Cardiac fibroblast (primary cell): ENCODE data around the gene CSH1.
"Not testable (repeated sequence)": the region's sequence is repeated elsewhere in the genome, so short reads cannot be mapped to it uniquely, and the experiment has no call there.

Experiments used
- DNase-seq, 2 donors: peaks; one replicate each; pipeline versions ENCODE4 v3.0.0 to v3.0.0-alpha.2; 2010; ENCODE audit warnings: low read depth in 2 of 2
- H3K4me3 ChIP-seq, 2 donors: replicated peaks in 1 of 2; 1 replicate in 1 of 2; 2 replicates in 1 of 2; pipeline ENCODE4 v1.5.1; 2011; ENCODE audit warnings: low read depth in 2 of 2, low read length in 2 of 2, mild to moderate bottlenecking in 2 of 2, moderate library complexity in 1 of 2
- TF ChIP-seq, protein P1 (sequence below): IDR thresholded peaks from one replicate; pipeline ENCODE4 v1.5.1; 2011; ENCODE audit warnings: low read depth, mild to moderate bottlenecking, low read length, inconsistent platforms

Gene CSH1

DNA sequence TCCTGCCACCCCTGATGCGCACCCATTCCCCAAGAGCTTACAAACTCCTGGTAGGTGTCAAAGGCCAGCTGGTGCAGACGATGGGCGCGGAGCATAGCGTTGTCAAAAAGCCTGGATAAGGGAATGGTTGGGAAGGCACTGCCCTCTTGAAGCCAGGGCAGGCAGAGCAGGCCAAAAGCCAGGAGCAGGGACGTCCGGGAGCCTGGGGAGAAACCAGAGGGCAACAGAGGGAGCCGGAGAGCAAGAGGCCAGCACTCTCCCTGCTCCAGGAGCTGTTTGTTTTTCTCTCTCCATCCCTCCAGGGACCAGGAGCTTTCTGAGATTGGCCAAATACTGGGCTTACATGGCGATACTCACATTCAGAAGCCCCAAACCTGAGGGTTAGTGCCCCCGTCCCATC, 21.9 kb upstream of the CSH1 start:
- DNase-seq: peak in 1 of 2 donors; percentile 13
- TF ChIP-seq, protein P1, sequence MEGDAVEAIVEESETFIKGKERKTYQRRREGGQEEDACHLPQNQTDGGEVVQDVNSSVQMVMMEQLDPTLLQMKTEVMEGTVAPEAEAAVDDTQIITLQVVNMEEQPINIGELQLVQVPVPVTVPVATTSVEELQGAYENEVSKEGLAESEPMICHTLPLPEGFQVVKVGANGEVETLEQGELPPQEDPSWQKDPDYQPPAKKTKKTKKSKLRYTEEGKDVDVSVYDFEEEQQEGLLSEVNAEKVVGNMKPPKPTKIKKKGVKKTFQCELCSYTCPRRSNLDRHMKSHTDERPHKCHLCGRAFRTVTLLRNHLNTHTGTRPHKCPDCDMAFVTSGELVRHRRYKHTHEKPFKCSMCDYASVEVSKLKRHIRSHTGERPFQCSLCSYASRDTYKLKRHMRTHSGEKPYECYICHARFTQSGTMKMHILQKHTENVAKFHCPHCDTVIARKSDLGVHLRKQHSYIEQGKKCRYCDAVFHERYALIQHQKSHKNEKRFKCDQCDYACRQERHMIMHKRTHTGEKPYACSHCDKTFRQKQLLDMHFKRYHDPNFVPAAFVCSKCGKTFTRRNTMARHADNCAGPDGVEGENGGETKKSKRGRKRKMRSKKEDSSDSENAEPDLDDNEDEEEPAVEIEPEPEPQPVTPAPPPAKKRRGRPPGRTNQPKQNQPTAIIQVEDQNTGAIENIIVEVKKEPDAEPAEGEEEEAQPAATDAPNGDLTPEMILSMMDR: peak; percentile 6
- no peak overlapping the region for H3K4me3 ChIP-seq

DNA sequence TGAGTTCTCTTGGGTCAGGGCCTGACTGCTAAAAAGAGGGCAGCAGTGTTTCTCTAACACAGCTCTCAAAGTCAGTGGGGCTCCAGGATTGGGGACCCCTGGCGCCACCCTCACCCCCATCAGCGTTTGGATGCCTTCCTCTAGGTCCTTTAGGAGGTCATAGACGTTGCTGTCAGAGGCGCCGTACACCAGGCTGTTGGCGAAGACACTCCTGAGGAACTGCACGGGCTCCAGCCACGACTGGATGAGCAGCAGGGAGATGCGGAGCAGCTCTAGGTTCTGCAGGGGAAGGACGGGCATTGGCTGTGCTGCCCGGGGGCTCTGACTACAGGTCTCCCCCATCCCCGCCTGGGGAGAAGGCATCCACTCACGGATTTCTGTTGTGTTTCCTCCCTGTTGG, 21.3 kb upstream of the CSH1 start:
- TF ChIP-seq, protein P1: no peak
- no peak overlapping the region for H3K4me3 ChIP-seq
- no peak for DNase-seq

DNA sequence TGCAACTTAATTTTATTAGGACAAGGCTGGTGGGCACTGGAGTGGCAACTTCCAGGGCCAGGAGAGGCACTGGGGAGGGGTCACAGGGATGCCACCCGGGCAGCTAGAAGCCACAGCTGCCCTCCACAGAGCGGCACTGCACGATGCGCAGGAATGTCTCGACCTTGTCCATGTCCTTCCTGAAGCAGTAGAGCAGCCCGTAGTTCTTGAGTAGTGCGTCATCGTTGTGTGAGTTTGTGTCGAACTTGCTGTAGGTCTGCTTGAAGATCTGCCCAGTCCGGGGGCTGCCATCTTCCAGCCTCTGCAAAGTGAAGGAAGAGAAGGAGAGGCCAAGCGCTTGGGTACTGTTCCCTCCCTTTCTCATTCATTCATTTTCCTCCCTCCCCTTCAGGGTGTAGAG, 20.8 kb upstream of the CSH1 start:
- H3K4me3 ChIP-seq, DNase-seq: not testable (repeated sequence)

DNA sequence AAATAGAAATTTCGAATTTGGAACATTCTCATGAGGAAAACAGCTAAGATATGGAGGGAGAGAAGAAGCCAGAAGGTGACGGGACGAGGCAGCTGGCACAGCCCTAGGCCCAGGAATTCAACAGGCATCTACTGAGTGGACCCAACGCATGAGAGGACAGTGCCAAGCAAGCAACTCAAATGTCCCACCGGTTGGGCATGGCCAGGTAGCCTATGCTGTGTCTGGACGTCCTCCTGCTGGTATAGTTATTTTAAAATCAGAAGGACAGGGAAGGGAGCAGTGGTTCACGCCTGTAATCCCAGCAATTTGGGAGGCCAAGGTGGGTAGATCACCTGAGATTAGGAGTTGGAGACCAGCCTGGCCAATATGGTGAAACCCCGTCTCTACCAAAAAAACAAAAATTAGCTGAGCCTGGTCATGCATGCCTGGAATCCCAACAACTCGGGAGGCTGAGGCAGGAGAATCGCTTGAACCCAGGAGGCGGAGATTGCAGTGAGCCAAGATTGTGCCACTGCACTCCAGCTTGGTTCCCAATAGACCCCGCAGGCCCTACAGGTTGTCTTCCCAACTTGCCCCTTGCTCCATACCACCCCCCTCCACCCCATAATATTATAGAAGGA, 20.3 kb upstream of the CSH1 start:
- TF ChIP-seq, protein P1: no peak
- DNase-seq: no peak

DNA sequence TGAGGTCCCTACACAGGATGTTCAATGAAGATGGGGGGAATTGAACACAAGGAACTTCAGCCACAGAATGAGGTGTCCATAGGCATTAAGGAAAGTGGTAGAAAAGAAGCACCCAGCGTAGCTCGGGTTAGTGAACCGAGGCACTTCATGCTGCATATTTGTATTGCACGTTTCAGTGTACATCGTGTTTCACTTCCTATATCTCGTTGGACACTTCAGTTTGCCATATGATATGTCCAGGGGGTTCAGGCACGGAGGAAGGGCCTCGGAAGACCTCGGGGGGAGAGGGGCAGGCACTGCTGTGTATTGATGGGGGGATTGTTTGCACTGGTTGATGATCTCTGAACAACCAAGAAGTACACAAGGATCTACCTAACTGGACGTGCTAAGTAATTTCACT, 19.4 kb upstream of the CSH1 start:
- not testable (repeated sequence) for H3K4me3 ChIP-seq, DNase-seq

More for the DNA sequence above, 20.3 kb upstream of the CSH1 start:
- H3K4me3 ChIP-seq: no peak overlapping the region

DNA sequence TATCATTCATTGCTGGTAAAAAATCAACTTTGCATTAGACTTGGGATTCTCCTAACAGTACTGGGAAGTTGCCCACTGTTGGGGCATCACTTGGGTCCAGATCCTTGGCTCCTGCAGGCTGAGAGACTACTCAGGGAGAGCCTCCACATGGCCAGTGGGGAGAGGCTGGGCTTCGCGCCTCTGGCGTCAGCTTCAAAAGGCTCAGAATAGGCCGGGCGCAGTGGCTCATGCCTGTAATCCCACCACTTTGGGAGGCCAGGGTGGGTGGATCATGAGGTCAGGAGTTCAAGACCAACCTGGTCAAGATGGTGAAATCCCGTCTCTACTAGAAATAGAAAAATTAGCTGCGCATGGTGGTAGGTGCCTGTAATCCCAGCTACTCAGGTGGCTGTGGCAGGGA, 18.1 kb upstream of the CSH1 start:
- no peak overlapping the region for H3K4me3 ChIP-seq
- TF ChIP-seq, protein P1: no peak
- DNase-seq: no peak

DNA sequence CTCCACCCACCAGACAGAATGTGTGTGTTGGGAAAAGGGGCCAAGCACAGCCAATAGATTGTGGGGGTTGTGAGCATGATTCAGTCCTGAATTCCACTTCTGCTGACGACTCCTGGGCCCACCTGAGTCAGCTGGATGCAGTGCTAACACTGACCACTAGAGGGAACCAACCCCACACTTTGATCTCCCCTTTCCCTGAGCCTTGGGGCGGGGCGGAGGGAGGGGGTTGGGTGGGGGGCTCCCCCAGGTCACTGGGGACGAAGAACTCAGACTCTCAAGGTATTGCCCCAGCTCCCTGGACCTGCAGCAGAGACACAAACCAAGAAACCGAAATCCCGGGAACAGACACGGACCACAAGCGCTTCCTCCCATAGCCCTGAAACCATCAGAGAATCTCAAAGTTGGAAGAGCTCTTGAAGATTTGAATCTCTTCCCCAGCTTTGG, 15.3 kb upstream of the CSH1 start:
- peak; percentile 19 to 44 for DNase-seq
- H3K4me3 ChIP-seq: no peak overlapping the region
- TF ChIP-seq, protein P1: peak; percentile 66

DNA sequence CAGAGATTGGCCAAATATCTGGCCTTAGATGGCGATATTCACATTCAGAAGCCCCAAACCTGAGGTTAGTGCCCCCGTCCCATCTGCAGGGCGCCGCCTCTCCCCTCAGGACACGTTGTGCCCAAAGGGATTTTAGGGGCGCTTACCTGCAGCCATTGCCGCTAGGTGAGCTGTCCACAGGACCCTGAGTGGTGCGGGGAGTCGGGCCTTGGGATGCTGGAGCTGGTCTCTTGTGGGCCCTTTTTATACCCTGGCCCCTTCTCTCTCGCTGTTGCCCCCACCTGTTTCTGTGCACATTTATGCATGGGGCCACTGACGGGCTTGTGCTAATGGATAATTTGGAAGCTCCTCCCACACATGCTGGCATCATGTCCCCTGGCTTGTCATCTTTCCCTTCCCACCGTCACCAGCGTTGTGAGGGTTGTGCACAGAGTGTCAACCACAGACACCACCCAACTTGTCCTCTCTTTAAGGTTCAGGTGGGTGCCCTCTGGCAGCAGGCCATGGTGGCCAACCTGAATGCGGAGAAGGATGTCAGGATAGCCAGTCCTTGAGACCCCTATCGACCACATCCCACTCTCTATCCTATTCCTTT, 14.8 kb upstream of the CSH1 start, which contains the start of gene CSHL1:
CSHL1 (minus strand) TSS at position 218 of the 595 bp plus-strand sequence; CDS start at position 156, 62 bp downstream.
- TF ChIP-seq, protein P1: no peak
- no peak within 1 kb of the TSS for H3K4me3 ChIP-seq
- DNase-seq: no peak
